Stimulated activated CD8-positive, alpha-beta memory T cell treated with anti-CD3 and anti-CD28 coated beads, Interleukin-2, amount 100 ng/mL, for 1 hour (primary cell): ENCODE measurements around the gene PRM2.

Experiments used
- DNase-seq, 2 donors: peaks; one replicate each; pipeline ENCODE4 v3.0.0-alpha.2; 2020; ENCODE audit warnings: low read depth in 2 of 2

Gene PRM2

GRCh38 chr16:11276143-11276895, at the start of gene PRM2:
Gene PRM2, minus strand, starts transcription at chr16:11276480. Its CDS starts 110 bp downstream, at chr16:11276370.
- no peak for DNase-seq

- DNase-seq, result no peak
Observed at GRCh38 chr16:11325404-11326083, 49.3 kb upstream of the PRM2 start.

- DNase-seq, result no peak
Observed at GRCh38 chr16:11323551-11324336, 47.5 kb upstream of the PRM2 start.

- no peak for DNase-seq
Observed at GRCh38 chr16:11322823-11323222, 46.5 kb upstream of the PRM2 start.

GRCh38 chr16:11321662-11322061, 45.4 kb upstream of the PRM2 start:
- no peak for DNase-seq

GRCh38 chr16:11320170-11320569, 43.9 kb upstream of the PRM2 start:
- no peak for DNase-seq

GRCh38 chr16:11319529-11320146, 43.4 kb upstream of the PRM2 start:
- DNase-seq, result no peak

- DNase-seq, result no peak
Observed at GRCh38 chr16:11318817-11319216, 42.5 kb upstream of the PRM2 start.

GRCh38 chr16:11316331-11317015, 40.2 kb upstream of the PRM2 start:
- DNase-seq, result no peak

- no peak for DNase-seq
Observed at GRCh38 chr16:11315510-11315909, 39.2 kb upstream of the PRM2 start.

- DNase-seq, result no peak
Observed at GRCh38 chr16:11314309-11314894, 38.1 kb upstream of the PRM2 start.

- DNase-seq, result no peak
Observed at GRCh38 chr16:11313493-11314308, 37.4 kb upstream of the PRM2 start.

- DNase-seq, result no peak
Observed at GRCh38 chr16:11312718-11313492, 36.6 kb upstream of the PRM2 start.

- no peak for DNase-seq
Observed at GRCh38 chr16:11310997-11311561, 34.8 kb upstream of the PRM2 start.

- DNase-seq, result no peak
Observed at GRCh38 chr16:11310634-11310977, 34.3 kb upstream of the PRM2 start.

GRCh38 chr16:11309895-11310633, 33.8 kb upstream of the PRM2 start:
- DNase-seq, result no peak

GRCh38 chr16:11308493-11309283, 32.4 kb upstream of the PRM2 start:
- DNase-seq, result no peak
